SK-N-SH (cell line): Measurements from ENCODE around the gene MYMK. TPM values are rescaled to one million over a fixed set of nuclear protein-coding genes. Genes with fewer than 3 reads are reported as not detected.

ENCODE experiments used
- CTCF ChIA-PET: fragments of 300-600, 350-600 bp; formaldehyde crosslinking; extraction: SDS; loops from one replicate; lab custom pipeline; 2021; lab: Yijun Ruan, JAX
- POLR2A ChIA-PET: fragments of 350-600 bp; sonication (Branson Sonifier 250); formaldehyde crosslinking; extraction: SDS; loops from one replicate; lab custom pipeline; 2020; ENCODE audit warnings: antibody characterized with exemption, inconsistent platforms; lab: Yijun Ruan, JAX
- DNase-seq: peaks from one replicate; pipeline ENCODE4 v3.0.0; 2012
- H2AFZ ChIP-seq: fragments of 200-600 bp; sonication (generic); 2 replicates; pipeline ENCODE4 v1.8.1; 2016; ENCODE audit warnings: antibody characterized with exemption, mild to moderate bottlenecking, low read depth
- H3F3A ChIP-seq: fragments of 200-600 bp; sonication (generic); replicated peaks from 2 replicates; pipeline ENCODE3; 2016; ENCODE audit warnings: antibody characterized with exemption, mild to moderate bottlenecking; ENCODE audit not compliant: insufficient read depth
- H3K27ac ChIP-seq, 2 experiments: fragments of 200-500 bp in 1 of 2; fragments of 200-600 bp in 1 of 2; sonication (Bioruptor generic) in 1 of 2; sonication (generic), shearing (Covaris generic) in 1 of 2; 2 replicates each; pipeline versions ENCODE4 v1.5.1 to v1.6.1; 2014 to 2016; ENCODE audit warnings: low read depth in 2 of 2, inconsistent platforms in 1 of 2, low read length in 1 of 2, mild to moderate bottlenecking in 1 of 2, mixed read lengths in 1 of 2
- H3K27me3 ChIP-seq: fragments of 200-600 bp; sonication (generic), shearing (Covaris generic); 2 replicates; pipeline ENCODE4 v1.6.1; 2016; ENCODE audit warnings: mixed run types; ENCODE audit not compliant: insufficient read depth
- H3K36me3 ChIP-seq, 2 experiments: fragments of 200-500 bp in 1 of 2; fragments of 200-600 bp in 1 of 2; sonication (Bioruptor generic) in 1 of 2; sonication (generic) in 1 of 2; replicated peaks in 1 of 2; 2 replicates each; pipeline versions ENCODE3 to v1.5.1; 2014 to 2016; ENCODE audit warnings: low read length in 1 of 2, mild to moderate bottlenecking in 1 of 2; ENCODE audit not compliant: insufficient read depth in 2 of 2, control insufficient read depth in 1 of 2
- H3K4me1 ChIP-seq, 2 experiments: fragments of 200-500 bp in 1 of 2; fragments of 200-600 bp in 1 of 2; sonication (Bioruptor generic) in 1 of 2; sonication (generic), shearing (Covaris generic) in 1 of 2; 2 replicates each; pipeline versions ENCODE4 v1.5.1 to v1.6.1; 2014 to 2016; ENCODE audit warnings: low read depth in 1 of 2, low read length in 1 of 2, mixed run types in 1 of 2; ENCODE audit not compliant: insufficient read depth in 2 of 2, control insufficient read depth in 1 of 2
- H3K4me2 ChIP-seq: fragments of 200-600 bp; sonication (generic), shearing (Covaris generic); 2 replicates; pipeline ENCODE4 v1.6.1; 2017; ENCODE audit warnings: mixed run types
- H3K4me3 ChIP-seq, 2 experiments: fragments of 200-500 bp in 1 of 2; fragments of 200-600 bp in 1 of 2; sonication (Bioruptor generic) in 1 of 2; sonication (generic), shearing (Covaris generic) in 1 of 2; 2 replicates each; pipeline versions ENCODE4 v1.5.1 to v1.8.1; 2014 to 2016; ENCODE audit warnings: low read depth in 2 of 2, inconsistent platforms in 1 of 2, low read length in 1 of 2, mild to moderate bottlenecking in 1 of 2, mixed read lengths in 1 of 2, moderate library complexity in 1 of 2
- H3K79me2 ChIP-seq: fragments of 200-600 bp; sonication (generic); 2 replicates; pipeline ENCODE4 v1.8.1; 2017; ENCODE audit warnings: mild to moderate bottlenecking; ENCODE audit not compliant: insufficient read depth
- H3K9ac ChIP-seq: fragments of 200-600 bp; sonication (generic); 2 replicates; pipeline ENCODE4 v1.6.1; 2017; ENCODE audit warnings: mixed run types
- H3K9me2 ChIP-seq: fragments of 200-600 bp; sonication (generic); 2 replicates; pipeline ENCODE4 v1.6.1; 2017; ENCODE audit warnings: mixed run types
- H3K9me3 ChIP-seq: fragments of 200-600 bp; sonication (generic); 2 replicates; pipeline ENCODE4 v1.6.1; 2017; ENCODE audit warnings: mixed run types, mild to moderate bottlenecking, moderate library complexity
- H4K20me1 ChIP-seq: fragments of 200-600 bp; sonication (generic); 2 replicates; pipeline ENCODE4 v1.6.1; 2017; ENCODE audit warnings: mild to moderate bottlenecking, mixed run types; ENCODE audit not compliant: insufficient read depth
- CTCF ChIP-seq: fragments of 200-600 bp; sonication (generic); IDR thresholded peaks from 2 replicates; pipeline ENCODE4 v1.6.1; 2017; ENCODE audit warnings: antibody characterized with exemption, mild to moderate bottlenecking, moderate library complexity
- EP300 ChIP-seq, 2 experiments: IDR thresholded peaks; 2 replicates each; pipeline versions ENCODE4 v1.4.0 to v1.6.1; 2012; ENCODE audit warnings: borderline replicate concordance in 1 of 2, low read depth in 1 of 2, low read length in 1 of 2
- EZH2phosphoT487 ChIP-seq: fragments of 200-600 bp; sonication (generic); IDR thresholded peaks from 2 replicates; pipeline ENCODE4 v1.6.1; 2017; ENCODE audit warnings: low read depth, mixed run types, mild to moderate bottlenecking, antibody characterized with exemption, moderate library complexity, borderline replicate concordance
- FOSL2 ChIP-seq: IDR thresholded peaks from 2 replicates; pipeline ENCODE4 v1.4.0; 2012; ENCODE audit warnings: low read depth, mild to moderate bottlenecking, moderate library complexity, borderline replicate concordance
- IRF3 ChIP-seq: fragments of 150-350 bp; IDR thresholded peaks from 2 replicates; pipeline ENCODE4 v1.6.1; 2016; ENCODE audit warnings: mild to moderate bottlenecking, low read depth, low read length
- JUND ChIP-seq: IDR thresholded peaks from 2 replicates; pipeline ENCODE4 v1.4.0; 2012
- MEF2A ChIP-seq: IDR thresholded peaks from 2 replicates; pipeline ENCODE4 v1.4.0; 2012; ENCODE audit warnings: low read depth, borderline replicate concordance
- NRF1 ChIP-seq: IDR thresholded peaks from 2 replicates; pipeline ENCODE4 v1.6.1; 2012; ENCODE audit warnings: low read depth, mild to moderate bottlenecking, low read length
- POLR2AphosphoS5 ChIP-seq: IDR thresholded peaks from 2 replicates; pipeline ENCODE4 v1.6.1; 2012; ENCODE audit warnings: low read depth, low read length
- RFX5 ChIP-seq: IDR thresholded peaks from 2 replicates; pipeline ENCODE4 v1.6.1; 2012; ENCODE audit warnings: mild to moderate bottlenecking, improper control_type of control experiment, low read length
- RXRA ChIP-seq: IDR thresholded peaks from 2 replicates; pipeline ENCODE4 v1.4.0; 2012; ENCODE audit warnings: low read depth, mild to moderate bottlenecking, borderline replicate concordance
- TEAD4 ChIP-seq: IDR thresholded peaks from 2 replicates; pipeline ENCODE4 v1.4.0; 2012; ENCODE audit warnings: mild to moderate bottlenecking, borderline replicate concordance; ENCODE audit not compliant: insufficient read depth
- USF1 ChIP-seq: IDR thresholded peaks from 2 replicates; pipeline ENCODE4 v1.4.0; 2012; ENCODE audit warnings: low read depth, borderline replicate concordance
- YY1 ChIP-seq: IDR thresholded peaks from 2 replicates; pipeline ENCODE4 v1.4.0; 2012; ENCODE audit warnings: low read depth, mild to moderate bottlenecking
- WGBS: methylation state at CpG from one replicate; pipeline ENCODE4 v1.1.6; 2017; ENCODE audit warnings: low lambda C conversion rate; 5-methylcytosine and 5-hydroxymethylcytosine counted together
- polyA plus RNA-seq, 3 experiments: library from polyadenylated mRNA; depleted of rRNA; stranded (reverse); fragments of >200 nt; gene quantifications; 2 replicates each; pipeline ENCODE4 v1.2.3, GENCODE V29; 2012
- TF ChIP-seq, protein P1 (sequence below): IDR thresholded peaks from 2 replicates; pipeline ENCODE4; 2012

MYMK gene
- polyA plus RNA-seq, 1 of the 3 experiments (the other 2 are of a cell fraction) = not detected

GRCh38 chr9:133524146-133524545, 613 bp downstream of the MYMK start (continued):
- TF ChIP-seq TEAD4 = no peak
- TF ChIP-seq YY1 = no peak
- TF ChIP-seq FOSL2 = no peak
- TF ChIP-seq EZH2phosphoT487 = no peak
- TF ChIP-seq, protein P1, sequence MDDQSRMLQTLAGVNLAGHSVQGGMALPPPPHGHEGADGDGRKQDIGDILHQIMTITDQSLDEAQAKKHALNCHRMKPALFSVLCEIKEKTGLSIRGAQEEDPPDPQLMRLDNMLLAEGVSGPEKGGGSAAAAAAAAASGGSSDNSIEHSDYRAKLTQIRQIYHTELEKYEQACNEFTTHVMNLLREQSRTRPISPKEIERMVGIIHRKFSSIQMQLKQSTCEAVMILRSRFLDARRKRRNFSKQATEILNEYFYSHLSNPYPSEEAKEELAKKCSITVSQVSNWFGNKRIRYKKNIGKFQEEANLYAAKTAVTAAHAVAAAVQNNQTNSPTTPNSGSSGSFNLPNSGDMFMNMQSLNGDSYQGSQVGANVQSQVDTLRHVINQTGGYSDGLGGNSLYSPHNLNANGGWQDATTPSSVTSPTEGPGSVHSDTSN = no peak

DNA sequence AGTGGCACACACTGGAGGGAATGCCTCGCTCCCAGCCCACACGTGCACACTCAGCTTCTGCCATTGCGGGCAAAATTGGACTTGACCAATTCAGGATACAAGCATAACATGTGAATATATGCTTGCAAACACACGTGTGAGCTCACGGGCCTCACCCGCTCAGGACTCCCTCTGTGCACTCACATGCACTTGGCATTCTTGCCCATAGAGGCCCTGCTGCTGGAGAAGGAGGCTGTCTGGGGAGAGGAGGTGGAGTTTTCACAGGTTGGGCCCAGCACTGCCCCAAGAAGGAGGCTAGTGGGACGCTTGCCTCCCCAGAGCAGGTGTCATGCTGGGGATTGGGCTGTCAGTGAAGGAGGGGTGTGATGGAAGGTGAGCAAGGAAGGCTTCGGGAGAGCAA, 1.7 kb downstream of the MYMK start:
- 74% methylated on average over 5 of the region's 8 CpGs for WGBS
- ChIA-PET POLR2A (no interaction called here), CTCF (interaction anchor here (1.1 to 2.4 kb wide), 3 partner anchors 10 to 112 kb away, joined by 3 to 19 read pairs (median 4); partner anchors contain the start of gene ADAMTSL2)
- no peak overlapping the region for H3K4me2 ChIP-seq
- no peaks in the 10 kb centered on the region for H4K20me1 ChIP-seq
- TF ChIP-seq EP300 (IDR thresholded peaks at IDR 0.05; ENCODE audit: borderline replicate concordance in 1 of 2, low read depth in 1 of 2, low read length in 1 of 2) = no peak
- no peak for TF ChIP-seq JUND
- no peak for TF ChIP-seq RXRA
- TF ChIP-seq POLR2AphosphoS5 = no peak
- TF ChIP-seq MEF2A = no peak
- TF ChIP-seq IRF3 = no peak
- TF ChIP-seq CTCF = no peak
- TF ChIP-seq, protein P1 = no peak
- no peak for TF ChIP-seq TEAD4
- no peak for TF ChIP-seq NRF1
- TF ChIP-seq RFX5 = no peak
- TF ChIP-seq USF1 = no peak
- no peaks in the 10 kb centered on the region for H3K9me3 ChIP-seq
- H3K9ac ChIP-seq = no peak overlapping the region
- H3K4me3 ChIP-seq = no peak overlapping the region
- no peaks in the 10 kb centered on the region for H3K36me3 ChIP-seq
- peak overlapping the region in 1 of 2 experiments; percentile 86; a peak in 1 of 4 replicates for H3K27ac ChIP-seq
- no peaks in the 10 kb centered on the region for H3F3A ChIP-seq
- peaks cover 9 to 71% of the 10 kb centered on the region in 2 experiments; a peak in 3 of 4 replicates for H3K4me1 ChIP-seq
- H3K9me2 ChIP-seq = no peaks in the 10 kb centered on the region
- no peaks in the 10 kb centered on the region for H3K79me2 ChIP-seq
- H2AFZ ChIP-seq = no peak overlapping the region
- no peak for DNase-seq
- no peaks in the 10 kb centered on the region for H3K27me3 ChIP-seq
